HPDE6-E6E7 (cell line): ENCODE data around the gene KRT78.
"Not testable (repeated sequence)": the region's sequence is repeated elsewhere in the genome, so short reads cannot be mapped to it uniquely, and the experiment has no call there.

Source experiments
- DNase-seq: peaks from one replicate; pipeline ENCODE4 v3.0.0; 2011; ENCODE audit warnings: missing footprints; ENCODE audit errors: extremely low spot score

KRT78 gene

GRCh38 chr12:52871291-52872039 is 22.7 kb upstream of the KRT78 start:
- DNase-seq = no peak

GRCh38 chr12:52870361-52871290 is 21.8 kb upstream of the KRT78 start:
- no peak for DNase-seq

- DNase-seq = peak; percentile 76
These were observed 18.8 kb upstream of the KRT78 start for GRCh38 chr12:52867642-52868041.

GRCh38 chr12:52867152-52867551 is 18.4 kb upstream of the KRT78 start:
- no peak for DNase-seq

- DNase-seq = no peak
These were observed 16.5 kb upstream of the KRT78 start for GRCh38 chr12:52865090-52865944.

GRCh38 chr12:52862023-52862422 is 13.2 kb upstream of the KRT78 start:
- no peak for DNase-seq

GRCh38 chr12:52861511-52861910 is 12.7 kb upstream of the KRT78 start:
- DNase-seq = no peak

- peak; percentile 88 for DNase-seq
These were observed 11.5 kb upstream of the KRT78 start for GRCh38 chr12:52860102-52860823.

GRCh38 chr12:52857500-52857899 is 8.7 kb upstream of the KRT78 start:
- DNase-seq = no peak

- no peak for DNase-seq
These were observed 8.0 kb upstream of the KRT78 start for GRCh38 chr12:52856787-52857186.

GRCh38 chr12:52856077-52856476 is 7.3 kb upstream of the KRT78 start:
- DNase-seq = not testable (repeated sequence)

- DNase-seq = no peak
These were observed 3.0 kb upstream of the KRT78 start for GRCh38 chr12:52851787-52852186.

GRCh38 chr12:52850681-52851080 is 1.9 kb upstream of the KRT78 start:
- DNase-seq = no peak

GRCh38 chr12:52849511-52849910 is 717 bp upstream of the KRT78 start:
- DNase-seq = no peak

- DNase-seq = peak; percentile 49
These were observed 1.3 kb downstream of the KRT78 start for GRCh38 chr12:52847335-52848102.

GRCh38 chr12:52846356-52846970 is 2.3 kb downstream of the KRT78 start:
- no peak for DNase-seq

GRCh38 chr12:52845946-52846345 is 2.8 kb downstream of the KRT78 start:
- no peak for DNase-seq

- DNase-seq = no peak
These were observed 4.4 kb downstream of the KRT78 start for GRCh38 chr12:52844386-52844785.

GRCh38 chr12:52839436-52840105 is 9.2 kb downstream of the KRT78 start:
- no peak for DNase-seq
